Esophagus squamous epithelium (tissue), 4 donors: Measurements from ENCODE around the gene MCM9.

Source experiments
- POLR2A ChIP-seq, 4 donors: fragments of 450-650 bp; IDR thresholded peaks; one replicate each; pipeline ENCODE4 v1.6.1; 2017; ENCODE audit warnings: antibody characterized with exemption in 4 of 4, mild to moderate bottlenecking in 4 of 4, moderate library complexity in 3 of 4
- TF ChIP-seq, protein P1 (sequence below), 6 experiments: fragments of 450-650 bp in 4 of 6; fragments of 200-600 bp in 2 of 6; sonication (generic) in 2 of 6; IDR thresholded peaks; one replicate each; pipeline ENCODE4 v1.5.1; 2016 to 2019; ENCODE audit warnings: antibody characterized with exemption in 6 of 6, mild to moderate bottlenecking in 4 of 6, moderate library complexity in 4 of 6

DNA sequence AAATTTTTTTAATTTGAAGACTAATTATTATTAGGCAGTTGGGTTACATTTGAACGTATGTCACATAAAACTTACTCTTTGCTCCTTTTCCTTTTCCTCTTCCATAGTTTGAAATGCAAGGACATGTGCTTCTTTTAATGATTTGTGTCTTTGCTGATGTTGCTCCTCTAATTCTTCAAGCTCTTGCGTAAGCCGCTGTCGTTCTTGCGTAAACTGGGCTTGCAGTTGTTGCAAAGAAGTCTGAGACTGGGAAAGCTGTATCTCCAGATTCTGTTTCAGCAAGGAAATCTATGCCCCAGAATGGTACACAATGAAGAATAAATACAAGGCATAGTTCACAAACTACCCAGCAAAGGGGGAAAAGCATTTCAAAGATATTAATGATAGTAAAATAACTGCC is 45.1 kb upstream of the MCM9 start:
- TF ChIP-seq POLR2A (IDR thresholded peaks at IDR 0.05) = no peak
- TF ChIP-seq, protein P1, sequence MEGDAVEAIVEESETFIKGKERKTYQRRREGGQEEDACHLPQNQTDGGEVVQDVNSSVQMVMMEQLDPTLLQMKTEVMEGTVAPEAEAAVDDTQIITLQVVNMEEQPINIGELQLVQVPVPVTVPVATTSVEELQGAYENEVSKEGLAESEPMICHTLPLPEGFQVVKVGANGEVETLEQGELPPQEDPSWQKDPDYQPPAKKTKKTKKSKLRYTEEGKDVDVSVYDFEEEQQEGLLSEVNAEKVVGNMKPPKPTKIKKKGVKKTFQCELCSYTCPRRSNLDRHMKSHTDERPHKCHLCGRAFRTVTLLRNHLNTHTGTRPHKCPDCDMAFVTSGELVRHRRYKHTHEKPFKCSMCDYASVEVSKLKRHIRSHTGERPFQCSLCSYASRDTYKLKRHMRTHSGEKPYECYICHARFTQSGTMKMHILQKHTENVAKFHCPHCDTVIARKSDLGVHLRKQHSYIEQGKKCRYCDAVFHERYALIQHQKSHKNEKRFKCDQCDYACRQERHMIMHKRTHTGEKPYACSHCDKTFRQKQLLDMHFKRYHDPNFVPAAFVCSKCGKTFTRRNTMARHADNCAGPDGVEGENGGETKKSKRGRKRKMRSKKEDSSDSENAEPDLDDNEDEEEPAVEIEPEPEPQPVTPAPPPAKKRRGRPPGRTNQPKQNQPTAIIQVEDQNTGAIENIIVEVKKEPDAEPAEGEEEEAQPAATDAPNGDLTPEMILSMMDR (IDR thresholded peaks at IDR 0.05) = no peak
